ENCODE data around the gene CSNK1A1. TPM values are rescaled to one million over a fixed set of nuclear protein-coding genes. Genes with fewer than 3 reads are reported as not detected.

The CSNK1A1 gene
- total RNA-seq, 1 donor from 2014 or later = 335 TPM

DNA sequence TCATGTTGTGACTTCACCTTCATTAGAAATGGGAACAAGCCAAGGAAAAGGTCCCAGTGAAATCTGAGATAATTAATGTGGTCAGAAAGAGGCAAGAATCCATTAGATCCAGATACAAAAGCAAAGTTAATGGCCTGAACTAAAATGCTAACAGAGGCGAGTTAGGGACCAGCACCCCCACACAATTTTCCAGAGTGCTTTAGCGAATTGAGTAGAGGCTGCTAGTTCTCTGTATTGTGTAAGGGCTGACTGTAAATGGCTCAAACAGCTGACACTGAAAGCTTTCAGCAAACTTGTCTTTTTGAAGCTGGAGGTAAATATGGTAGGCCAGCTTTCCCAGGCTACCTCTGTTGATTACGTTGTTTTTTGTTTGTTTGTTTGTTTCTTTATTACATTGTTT, 75.5 kb downstream of the CSNK1A1 start:
- Histone ChIP-seq H3K27ac (no peak overlapping the region), H3K9me3 (ENCODE audit: low read depth) (no peaks in the 10 kb centered on the region), H2AFZ (replicated peaks) (peak overlapping the region; percentile 74), H3K27me3 (no peaks in the 10 kb centered on the region), H3K36me3 (no peaks in the 10 kb centered on the region), H3K4me1 (peaks cover 5% of the 10 kb centered on the region), H4K20me1 (ENCODE audit: low read depth) (no peaks in the 10 kb centered on the region), H3K4me2 (no peak overlapping the region), H3F3A (ENCODE audit: low read depth) (no peaks in the 10 kb centered on the region), H3K79me2 (ENCODE audit: low read depth) (no peaks in the 10 kb centered on the region), H3K4me3 (no peak overlapping the region), H3K9ac (no peak overlapping the region)
- H3K27ac Mint-ChIP-seq = no peak overlapping the region
- H3K9me3 Mint-ChIP-seq = no peaks in the 10 kb centered on the region
- H3K4me3 Mint-ChIP-seq = no peak overlapping the region
- TF ChIP-seq EZH2phosphoT487 (IDR thresholded peaks at IDR 0.05) = no peak
- TF ChIP-seq, protein P1, sequence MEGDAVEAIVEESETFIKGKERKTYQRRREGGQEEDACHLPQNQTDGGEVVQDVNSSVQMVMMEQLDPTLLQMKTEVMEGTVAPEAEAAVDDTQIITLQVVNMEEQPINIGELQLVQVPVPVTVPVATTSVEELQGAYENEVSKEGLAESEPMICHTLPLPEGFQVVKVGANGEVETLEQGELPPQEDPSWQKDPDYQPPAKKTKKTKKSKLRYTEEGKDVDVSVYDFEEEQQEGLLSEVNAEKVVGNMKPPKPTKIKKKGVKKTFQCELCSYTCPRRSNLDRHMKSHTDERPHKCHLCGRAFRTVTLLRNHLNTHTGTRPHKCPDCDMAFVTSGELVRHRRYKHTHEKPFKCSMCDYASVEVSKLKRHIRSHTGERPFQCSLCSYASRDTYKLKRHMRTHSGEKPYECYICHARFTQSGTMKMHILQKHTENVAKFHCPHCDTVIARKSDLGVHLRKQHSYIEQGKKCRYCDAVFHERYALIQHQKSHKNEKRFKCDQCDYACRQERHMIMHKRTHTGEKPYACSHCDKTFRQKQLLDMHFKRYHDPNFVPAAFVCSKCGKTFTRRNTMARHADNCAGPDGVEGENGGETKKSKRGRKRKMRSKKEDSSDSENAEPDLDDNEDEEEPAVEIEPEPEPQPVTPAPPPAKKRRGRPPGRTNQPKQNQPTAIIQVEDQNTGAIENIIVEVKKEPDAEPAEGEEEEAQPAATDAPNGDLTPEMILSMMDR (IDR thresholded peaks at IDR 0.05) = no peak
- H3K36me3 Mint-ChIP-seq = no peaks in the 10 kb centered on the region
- peaks cover 24% of the 10 kb centered on the region for H3K4me1 Mint-ChIP-seq
- DNase-seq (ENCODE audit: low spot score) = no peak
- peaks cover 5% of the 10 kb centered on the region for H3K27me3 Mint-ChIP-seq (ENCODE audit: insufficient read depth, low read depth)

DNA sequence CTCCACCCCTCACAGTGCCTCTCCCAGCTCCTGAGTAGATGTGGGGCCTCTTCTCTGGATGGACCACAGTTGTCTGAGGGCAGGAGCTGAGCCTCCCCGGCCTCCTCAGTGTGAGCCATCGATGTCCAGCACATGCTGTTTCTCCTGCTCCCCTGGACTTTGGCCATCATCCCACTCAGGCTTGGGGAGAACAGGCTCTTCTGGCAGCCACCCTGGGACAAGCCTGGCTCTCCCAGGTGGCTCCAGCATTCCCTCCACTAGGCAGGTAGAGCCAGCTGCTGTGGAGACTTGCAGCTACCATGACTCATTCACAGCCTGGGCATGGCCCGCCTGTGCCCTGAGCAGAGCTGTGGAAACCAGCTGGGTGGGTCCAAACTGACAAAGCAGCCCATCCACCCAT, 77.0 kb downstream of the CSNK1A1 start:
- Mint-ChIP-seq H3K36me3 (no peaks in the 10 kb centered on the region), H3K4me1 (peaks cover 21% of the 10 kb centered on the region), H3K9me3 (no peaks in the 10 kb centered on the region), H3K27ac (no peak overlapping the region), H3K4me3 (no peak overlapping the region), H3K27me3 (ENCODE audit: insufficient read depth, low read depth) (peaks cover 3% of the 10 kb centered on the region)
- Histone ChIP-seq H3K9ac (no peak overlapping the region), H3K4me3 (no peak overlapping the region), H3K9me3 (ENCODE audit: low read depth) (no peaks in the 10 kb centered on the region), H3K27me3 (no peaks in the 10 kb centered on the region), H3F3A (ENCODE audit: low read depth) (no peaks in the 10 kb centered on the region), H4K20me1 (ENCODE audit: low read depth) (no peaks in the 10 kb centered on the region), H3K36me3 (no peaks in the 10 kb centered on the region), H3K4me2 (no peak overlapping the region), H2AFZ (replicated peaks) (no peak overlapping the region), H3K79me2 (ENCODE audit: low read depth) (no peaks in the 10 kb centered on the region), H3K27ac (no peak overlapping the region), H3K4me1 (peaks cover 5% of the 10 kb centered on the region)
- TF ChIP-seq, protein P1 (IDR thresholded peaks at IDR 0.05) = no peak
- no peak for TF ChIP-seq EZH2phosphoT487 (IDR thresholded peaks at IDR 0.05)
- no peak for TF ChIP-seq EZH2 (IDR thresholded peaks at IDR 0.05)
- DNase-seq (ENCODE audit: low spot score) = no peak

DNA sequence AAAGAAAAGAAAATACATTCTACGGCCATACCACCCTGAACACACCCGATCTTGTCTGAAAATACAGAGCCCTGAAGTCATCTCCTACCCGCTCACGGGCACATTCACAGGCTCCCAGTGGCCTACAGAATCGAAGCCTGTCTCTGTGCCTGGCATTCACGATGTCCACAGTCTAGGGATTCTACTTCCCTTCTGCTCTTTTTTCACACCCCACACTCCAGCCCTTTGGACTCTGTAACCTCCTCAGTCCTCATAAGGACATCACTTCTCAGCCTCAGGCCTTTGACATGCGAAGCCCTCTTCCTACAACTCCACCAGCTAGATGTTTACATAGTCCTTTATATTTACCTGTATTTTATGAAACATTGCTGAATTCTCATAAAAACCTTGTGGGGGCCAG, 77.8 kb downstream of the CSNK1A1 start:
- TF ChIP-seq EZH2 (IDR thresholded peaks at IDR 0.05) = no peak
- TF ChIP-seq, protein P1 (IDR thresholded peaks at IDR 0.05) = no peak
- TF ChIP-seq EZH2phosphoT487 (IDR thresholded peaks at IDR 0.05) = no peak
- Mint-ChIP-seq H3K4me3 (peak overlapping the region; percentile 1), H3K36me3 (no peaks in the 10 kb centered on the region), H3K27ac (peak overlapping the region; percentile 87), H3K27me3 (ENCODE audit: insufficient read depth, low read depth) (peaks cover 3% of the 10 kb centered on the region), H3K4me1 (peaks cover 17% of the 10 kb centered on the region), H3K9me3 (no peaks in the 10 kb centered on the region)
- Histone ChIP-seq H3K27ac (no peak overlapping the region), H4K20me1 (ENCODE audit: low read depth) (no peaks in the 10 kb centered on the region), H3K9ac (no peak overlapping the region), H2AFZ (replicated peaks) (no peak overlapping the region), H3K4me2 (no peak overlapping the region), H3K27me3 (no peaks in the 10 kb centered on the region), H3K4me1 (peaks cover 5% of the 10 kb centered on the region), H3K9me3 (ENCODE audit: low read depth) (no peaks in the 10 kb centered on the region), H3K36me3 (no peaks in the 10 kb centered on the region), H3K79me2 (ENCODE audit: low read depth) (no peaks in the 10 kb centered on the region), H3K4me3 (no peak overlapping the region), H3F3A (ENCODE audit: low read depth) (no peaks in the 10 kb centered on the region)
- DNase-seq (ENCODE audit: low spot score) = no peak
